Right lobe of liver (tissue), 6 donors: ENCODE data around the gene NPAT. TPM values are rescaled to one million over a fixed set of nuclear protein-coding genes. Genes with fewer than 3 reads are reported as not detected.

ENCODE experiments used
- ATAC-seq, 4 donors: fragments of 200-7000 bp; cut with Tn5 transposase; one replicate each; pipeline ENCODE4 v1.9.1; 2020; ENCODE audit warnings: mild to moderate bottlenecking in 4 of 4, moderate library complexity in 4 of 4
- DNase-seq, 3 donors: peaks; one replicate each; pipeline ENCODE4 v3.0.0-alpha.2; 2020
- H3K27ac ChIP-seq, 3 donors: fragments of 200-600 bp; one replicate each; pipeline ENCODE4 v1.8.0; 2022
- H3K27me3 ChIP-seq, 2 donors: fragments of 200-600 bp; one replicate each; pipeline ENCODE4 v1.8.0; 2022
- H3K36me3 ChIP-seq, 4 donors: fragments of 200-600 bp; sonication (generic) in 1 of 4; one replicate each; pipeline versions ENCODE4 v1.5.1 to v1.8.0; 2017 to 2022; ENCODE audit warnings: control low read depth in 1 of 4
- H3K4me1 ChIP-seq, 4 donors: fragments of 200-600 bp; sonication (generic) in 1 of 4; one replicate each; pipeline versions ENCODE4 v1.5.1 to v1.8.0; 2017 to 2022; ENCODE audit warnings: control low read depth in 1 of 4
- H3K4me3 ChIP-seq, 3 donors: fragments of 200-600 bp; one replicate each; pipeline ENCODE4 v1.8.0; 2022
- H3K9me3 ChIP-seq, 4 donors: fragments of 200-600 bp; sonication (generic) in 1 of 4; one replicate each; pipeline versions ENCODE4 v1.5.1 to v1.8.0; 2017 to 2022; ENCODE audit warnings: control low read depth in 1 of 4
- POLR2A ChIP-seq: fragments of 450-650 bp; IDR thresholded peaks from one replicate; pipeline ENCODE4 v1.6.1; 2017; ENCODE audit warnings: antibody characterized with exemption, mild to moderate bottlenecking
- WGBS: methylation state at CpG from one replicate; pipeline ENCODE4 v1.1.6; 2018; ENCODE audit warnings: low coverage, low lambda C conversion rate; ENCODE audit not compliant: insufficient coverage; ENCODE audit errors: missing lambda C conversion rate; 5-methylcytosine and 5-hydroxymethylcytosine counted together
- intact Hi-C, 2 donors: fragments of 100-400 bp; cut with DNase I; formaldehyde crosslinking; loops; one replicate each; pipeline versions ENCODE4 v1.11.2 to v1.14.1; 2022
- total RNA-seq, 6 experiments: library from RNA; depleted of rRNA in 2 of 6; stranded (reverse); fragments of >200 nt in 2 of 6; fragmentation: NEBNext Ultra II Directional in 3 of 6; extraction: Animal tissue kit (Norgen Biotek cat#: 25700) in 3 of 6; gene quantifications; one replicate each; pipeline versions ENCODE4 v1.1.0 to v1.2.4, GENCODE V29; 2016 to 2023
- TF ChIP-seq, protein P1 (sequence below), 4 donors: fragments of 200-600 bp in 3 of 4; fragments of 450-650 bp in 1 of 4; IDR thresholded peaks; one replicate each; pipeline versions ENCODE4 v1.5.1 to v1.8.0; 2016 to 2022; ENCODE audit warnings: antibody characterized with exemption in 4 of 4, mild to moderate bottlenecking in 2 of 4
- donor health status: DM: no; HTN: yes; CAD: no.
- donor health status: DM: no; HTN: no; CAD: no.
- donor health status: DM: no; HTN: no; CAD: no.
- donor health status: DM: no; HTN: yes; CAD: no.
- donor health status: DM: no; HTN: yes; CAD: no.

The NPAT gene
- total RNA-seq, 6 experiments from 2014 or later, result 4.8 to 7.8 (median 5.9) TPM

GRCh38 chr11:108204929-108205499 is 17.4 kb downstream of the NPAT start:
- TF ChIP-seq POLR2A, result no peak
- TF ChIP-seq, protein P1, sequence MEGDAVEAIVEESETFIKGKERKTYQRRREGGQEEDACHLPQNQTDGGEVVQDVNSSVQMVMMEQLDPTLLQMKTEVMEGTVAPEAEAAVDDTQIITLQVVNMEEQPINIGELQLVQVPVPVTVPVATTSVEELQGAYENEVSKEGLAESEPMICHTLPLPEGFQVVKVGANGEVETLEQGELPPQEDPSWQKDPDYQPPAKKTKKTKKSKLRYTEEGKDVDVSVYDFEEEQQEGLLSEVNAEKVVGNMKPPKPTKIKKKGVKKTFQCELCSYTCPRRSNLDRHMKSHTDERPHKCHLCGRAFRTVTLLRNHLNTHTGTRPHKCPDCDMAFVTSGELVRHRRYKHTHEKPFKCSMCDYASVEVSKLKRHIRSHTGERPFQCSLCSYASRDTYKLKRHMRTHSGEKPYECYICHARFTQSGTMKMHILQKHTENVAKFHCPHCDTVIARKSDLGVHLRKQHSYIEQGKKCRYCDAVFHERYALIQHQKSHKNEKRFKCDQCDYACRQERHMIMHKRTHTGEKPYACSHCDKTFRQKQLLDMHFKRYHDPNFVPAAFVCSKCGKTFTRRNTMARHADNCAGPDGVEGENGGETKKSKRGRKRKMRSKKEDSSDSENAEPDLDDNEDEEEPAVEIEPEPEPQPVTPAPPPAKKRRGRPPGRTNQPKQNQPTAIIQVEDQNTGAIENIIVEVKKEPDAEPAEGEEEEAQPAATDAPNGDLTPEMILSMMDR (IDR thresholded peaks at IDR 0.05), result no peak
- H3K36me3 ChIP-seq, result peaks cover 0 to 10% (median 4%) of the 10 kb centered on the region in 4 donors
- H3K4me1 ChIP-seq, result no peaks in the 10 kb centered on the region
- DNase-seq (no peak), ATAC-seq (no peak)
- intact Hi-C loops, result no loop called here
- no peak overlapping the region for H3K4me3 ChIP-seq
- no peaks in the 10 kb centered on the region for H3K27me3 ChIP-seq
- H3K27ac ChIP-seq, result no peak overlapping the region
- 87% methylated on average over 4 of the region's 4 CpGs for WGBS
- H3K9me3 ChIP-seq, result no peaks in the 10 kb centered on the region

DNA sequence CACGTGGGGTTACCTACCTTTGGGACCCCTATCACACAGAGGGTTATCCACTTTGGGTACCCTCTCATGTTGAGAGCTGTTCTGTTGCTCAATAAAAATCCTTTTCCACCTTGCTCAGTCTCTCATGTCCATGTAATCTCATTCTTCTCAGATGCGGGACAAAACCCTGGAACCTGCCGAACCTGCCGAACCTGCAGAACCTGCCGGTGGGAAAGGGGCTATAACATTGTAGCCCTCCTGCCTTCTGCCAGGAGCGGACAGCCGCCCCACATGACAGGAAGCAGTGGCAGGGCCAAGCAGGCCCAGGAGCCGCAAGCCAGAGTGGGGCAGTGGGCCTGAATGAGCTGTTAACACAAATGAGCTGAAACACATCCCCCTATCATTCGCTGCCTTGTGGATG is 18.1 kb downstream of the NPAT start:
- DNase-seq (no peak), ATAC-seq (no peak)
- no peaks in the 10 kb centered on the region for H3K27me3 ChIP-seq
- H3K36me3 ChIP-seq, result peaks cover 0 to 10% (median 4%) of the 10 kb centered on the region in 4 donors
- WGBS, result 96% methylated on average over 3 of the region's 9 CpGs
- H3K4me3 ChIP-seq, result no peak overlapping the region
- H3K27ac ChIP-seq, result no peak overlapping the region
- intact Hi-C loops, result no loop called here
- no peak for TF ChIP-seq POLR2A
- TF ChIP-seq, protein P1 (IDR thresholded peaks at IDR 0.05), result no peak
- H3K4me1 ChIP-seq, result no peaks in the 10 kb centered on the region
- no peaks in the 10 kb centered on the region for H3K9me3 ChIP-seq

DNA sequence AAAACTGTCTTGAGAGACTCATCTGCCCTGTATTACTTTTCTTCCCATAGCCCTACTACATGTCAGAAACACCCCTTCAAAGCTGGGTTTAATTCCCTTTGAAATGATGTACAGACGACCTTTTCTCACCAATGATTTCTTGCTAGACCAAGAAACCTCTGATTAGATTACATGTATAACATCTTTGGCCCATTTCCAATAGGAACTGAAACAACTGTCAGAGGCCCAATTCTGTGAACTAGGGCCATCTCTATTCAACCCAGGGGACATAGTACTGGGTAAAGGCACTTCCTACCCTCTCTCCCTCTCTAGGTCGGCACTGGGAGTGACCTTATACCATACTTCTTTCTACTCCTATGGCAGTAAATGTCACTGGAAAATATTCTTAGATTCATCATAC is 19.4 kb downstream of the NPAT start:
- Histone ChIP-seq H3K27me3 (no peaks in the 10 kb centered on the region), H3K4me1 (no peaks in the 10 kb centered on the region), H3K27ac (no peak overlapping the region), H3K9me3 (no peaks in the 10 kb centered on the region), H3K4me3 (no peak overlapping the region), H3K36me3 (peaks cover 0 to 9% (median 4%) of the 10 kb centered on the region in 4 donors)
- no peak for DNase-seq
- no peak for ATAC-seq
- TF ChIP-seq, protein P1 (IDR thresholded peaks at IDR 0.05), result no peak
- no peak for TF ChIP-seq POLR2A
- 50% methylated on average over 2 of the region's 2 CpGs for WGBS
- intact Hi-C loops, result no loop called here

GRCh38 chr11:108199446-108200321 is 22.8 kb downstream of the NPAT start:
- no peak overlapping the region for H3K27ac ChIP-seq
- no peaks in the 10 kb centered on the region for H3K9me3 ChIP-seq
- no peak for DNase-seq
- peaks cover 0 to 9% (median 3%) of the 10 kb centered on the region in 4 donors for H3K4me1 ChIP-seq
- 67% methylated on average over 9 of the region's 12 CpGs for WGBS
- ATAC-seq, result peak in 2 of 4 donors; percentile 25 to 52
- H3K36me3 ChIP-seq, result peaks cover 0 to 13% (median 0%) of the 10 kb centered on the region in 4 donors
- intact Hi-C loops, result no loop called here
- H3K27me3 ChIP-seq, result no peaks in the 10 kb centered on the region
- no peak overlapping the region for H3K4me3 ChIP-seq
- TF ChIP-seq, protein P1 (IDR thresholded peaks at IDR 0.05), result no peak
- TF ChIP-seq POLR2A, result no peak
